ENCODE data around the gene EME1.

Gene EME1

DNA sequence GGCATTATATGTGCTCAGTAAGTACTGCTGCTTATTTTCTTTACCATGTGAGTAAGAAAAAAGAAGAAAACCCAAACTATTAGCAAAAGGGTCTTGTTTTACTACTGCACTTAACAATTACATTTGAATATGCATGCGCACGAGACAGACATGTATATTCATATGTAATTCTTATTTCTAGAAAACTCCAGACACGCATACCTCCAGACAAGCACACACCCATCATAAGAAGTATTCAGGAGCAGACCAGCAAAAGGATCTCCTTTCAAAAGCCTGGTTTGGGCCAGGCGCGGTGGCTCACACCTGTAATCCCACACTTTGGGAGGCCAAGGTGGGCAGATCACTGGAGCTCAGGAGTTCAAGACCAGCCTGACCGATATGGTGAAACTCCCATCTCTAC is 16.5 kb downstream of the EME1 start:
- DNase-seq (ENCODE audit: low read depth) = no peak
- no peak overlapping the region for H3K4me3 ChIP-seq (ENCODE audit: low read depth, low read length)
- TF ChIP-seq, protein P1, sequence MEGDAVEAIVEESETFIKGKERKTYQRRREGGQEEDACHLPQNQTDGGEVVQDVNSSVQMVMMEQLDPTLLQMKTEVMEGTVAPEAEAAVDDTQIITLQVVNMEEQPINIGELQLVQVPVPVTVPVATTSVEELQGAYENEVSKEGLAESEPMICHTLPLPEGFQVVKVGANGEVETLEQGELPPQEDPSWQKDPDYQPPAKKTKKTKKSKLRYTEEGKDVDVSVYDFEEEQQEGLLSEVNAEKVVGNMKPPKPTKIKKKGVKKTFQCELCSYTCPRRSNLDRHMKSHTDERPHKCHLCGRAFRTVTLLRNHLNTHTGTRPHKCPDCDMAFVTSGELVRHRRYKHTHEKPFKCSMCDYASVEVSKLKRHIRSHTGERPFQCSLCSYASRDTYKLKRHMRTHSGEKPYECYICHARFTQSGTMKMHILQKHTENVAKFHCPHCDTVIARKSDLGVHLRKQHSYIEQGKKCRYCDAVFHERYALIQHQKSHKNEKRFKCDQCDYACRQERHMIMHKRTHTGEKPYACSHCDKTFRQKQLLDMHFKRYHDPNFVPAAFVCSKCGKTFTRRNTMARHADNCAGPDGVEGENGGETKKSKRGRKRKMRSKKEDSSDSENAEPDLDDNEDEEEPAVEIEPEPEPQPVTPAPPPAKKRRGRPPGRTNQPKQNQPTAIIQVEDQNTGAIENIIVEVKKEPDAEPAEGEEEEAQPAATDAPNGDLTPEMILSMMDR (conservative IDR thresholded peaks at IDR 0.05; ENCODE audit: low read depth, low read length) = no peak

DNA sequence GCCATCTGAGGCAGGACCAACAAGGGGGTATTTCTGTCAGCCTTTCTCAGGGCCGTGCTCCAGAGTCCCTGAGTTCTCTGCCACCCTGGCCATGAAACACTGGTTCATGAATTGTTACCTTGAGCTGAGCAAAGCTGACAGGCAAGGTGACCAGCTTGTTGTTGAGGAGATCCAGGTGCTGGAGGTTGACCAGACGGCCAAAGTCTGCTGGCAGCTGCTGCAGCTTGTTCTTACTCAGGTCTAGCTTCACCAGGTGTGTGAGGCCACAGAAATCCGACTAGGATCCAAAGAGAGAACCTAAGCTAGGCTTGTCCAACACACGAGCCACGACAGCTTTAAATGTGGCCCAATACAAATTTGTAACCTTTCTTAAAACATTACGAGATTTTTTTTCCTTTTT is 19.6 kb downstream of the EME1 start:
- TF ChIP-seq, protein P1 (conservative IDR thresholded peaks at IDR 0.05; ENCODE audit: low read depth, low read length) = no peak

DNA sequence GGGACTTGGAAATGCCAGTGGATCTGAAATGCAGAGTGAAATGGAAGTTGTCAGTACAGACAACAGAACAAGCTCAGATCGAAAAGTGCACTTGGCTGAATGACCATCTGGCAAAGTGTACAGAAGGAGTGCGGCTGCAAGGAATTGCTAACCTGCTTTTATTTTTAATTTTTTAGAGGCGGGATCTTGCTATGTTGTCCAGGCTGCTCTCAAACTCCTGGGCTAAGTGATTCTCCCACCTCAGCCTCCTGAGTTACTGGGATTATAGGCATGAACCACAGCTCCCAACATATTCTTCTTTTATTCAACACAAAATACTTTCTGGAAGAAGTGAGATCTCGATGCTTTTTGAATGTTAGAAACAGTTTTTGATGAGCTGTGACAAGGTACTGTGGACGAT is 20.7 kb downstream of the EME1 start:
- no peak overlapping the region for H3K4me3 ChIP-seq (ENCODE audit: low read depth, low read length)
- no peak for DNase-seq (ENCODE audit: low read depth)
- TF ChIP-seq, protein P1 (conservative IDR thresholded peaks at IDR 0.05; ENCODE audit: low read depth, low read length) = no peak

More for the DNA sequence above, 19.6 kb downstream of the EME1 start:
- no peak overlapping the region for H3K4me3 ChIP-seq (ENCODE audit: low read depth, low read length)
- DNase-seq (ENCODE audit: low read depth) = no peak

DNA sequence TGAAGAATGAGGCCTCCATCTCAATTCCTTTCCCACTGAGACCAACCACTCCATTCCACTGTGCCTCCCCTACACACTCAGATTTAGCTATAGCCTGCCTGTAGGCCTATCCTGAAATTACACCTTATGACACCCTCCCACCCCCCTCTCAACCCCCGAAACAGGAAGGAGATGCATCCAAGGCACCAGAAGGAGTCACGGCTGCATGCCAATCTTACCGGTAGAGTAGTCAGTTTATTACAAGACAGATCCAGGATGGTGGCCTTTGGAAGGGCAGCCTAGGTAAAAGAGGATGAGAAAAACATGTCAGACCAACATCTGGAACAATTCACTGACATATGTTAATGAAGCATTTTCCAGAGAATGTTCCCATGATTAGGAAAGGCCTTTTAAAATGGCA is 21.7 kb downstream of the EME1 start:
- DNase-seq (ENCODE audit: low read depth) = no peak
- TF ChIP-seq, protein P1 (conservative IDR thresholded peaks at IDR 0.05; ENCODE audit: low read depth, low read length) = no peak
- peak overlapping the region; percentile 16 for H3K4me3 ChIP-seq (ENCODE audit: low read depth, low read length)

DNA sequence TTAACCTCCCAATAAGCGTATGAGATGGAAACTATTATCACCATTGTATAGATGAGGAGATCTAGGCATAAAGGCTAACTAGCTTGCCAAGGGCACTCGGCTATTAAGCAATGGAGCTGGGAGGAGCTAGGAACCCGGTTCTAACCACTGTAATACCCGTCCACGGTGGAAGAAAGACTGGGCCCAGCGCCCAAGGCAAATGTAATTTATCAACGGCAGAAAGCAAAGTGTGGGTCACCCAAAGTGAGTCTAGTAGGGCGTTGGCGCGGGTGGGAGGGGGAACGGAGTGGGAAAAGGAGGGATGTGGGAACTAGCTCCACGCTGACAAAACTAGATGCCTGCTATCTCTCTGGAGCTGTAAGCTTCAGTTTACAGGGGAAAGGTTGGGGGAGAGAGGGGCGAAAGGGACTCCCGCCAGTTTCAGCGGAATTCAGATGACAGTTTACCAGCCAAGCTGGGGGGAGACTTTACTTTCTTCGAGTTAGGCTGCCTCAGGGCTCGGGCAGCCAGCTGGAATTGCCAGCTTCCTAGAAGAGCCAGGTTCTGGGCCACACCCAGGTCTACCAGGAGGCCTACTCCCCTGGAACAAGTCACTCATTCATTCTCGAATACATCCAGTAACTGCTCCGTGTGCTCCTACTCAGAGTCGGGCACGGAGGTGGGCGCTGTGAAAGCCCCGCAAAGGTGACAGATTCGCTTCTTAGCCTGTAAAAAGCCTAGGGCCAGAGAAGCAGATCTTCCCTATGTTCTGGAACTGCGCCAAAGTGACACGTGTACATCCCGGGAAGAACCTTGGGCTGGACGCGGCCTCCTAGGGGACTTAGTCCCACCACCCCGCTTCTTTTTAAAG is 23.5 kb downstream of the EME1 start:
- TF ChIP-seq, protein P1 (conservative IDR thresholded peaks at IDR 0.05; ENCODE audit: low read depth, low read length) = no peak
- DNase-seq (ENCODE audit: low read depth) = peak; percentile 65
- H3K4me3 ChIP-seq (ENCODE audit: low read depth, low read length) = peak overlapping the region; percentile 99

DNA sequence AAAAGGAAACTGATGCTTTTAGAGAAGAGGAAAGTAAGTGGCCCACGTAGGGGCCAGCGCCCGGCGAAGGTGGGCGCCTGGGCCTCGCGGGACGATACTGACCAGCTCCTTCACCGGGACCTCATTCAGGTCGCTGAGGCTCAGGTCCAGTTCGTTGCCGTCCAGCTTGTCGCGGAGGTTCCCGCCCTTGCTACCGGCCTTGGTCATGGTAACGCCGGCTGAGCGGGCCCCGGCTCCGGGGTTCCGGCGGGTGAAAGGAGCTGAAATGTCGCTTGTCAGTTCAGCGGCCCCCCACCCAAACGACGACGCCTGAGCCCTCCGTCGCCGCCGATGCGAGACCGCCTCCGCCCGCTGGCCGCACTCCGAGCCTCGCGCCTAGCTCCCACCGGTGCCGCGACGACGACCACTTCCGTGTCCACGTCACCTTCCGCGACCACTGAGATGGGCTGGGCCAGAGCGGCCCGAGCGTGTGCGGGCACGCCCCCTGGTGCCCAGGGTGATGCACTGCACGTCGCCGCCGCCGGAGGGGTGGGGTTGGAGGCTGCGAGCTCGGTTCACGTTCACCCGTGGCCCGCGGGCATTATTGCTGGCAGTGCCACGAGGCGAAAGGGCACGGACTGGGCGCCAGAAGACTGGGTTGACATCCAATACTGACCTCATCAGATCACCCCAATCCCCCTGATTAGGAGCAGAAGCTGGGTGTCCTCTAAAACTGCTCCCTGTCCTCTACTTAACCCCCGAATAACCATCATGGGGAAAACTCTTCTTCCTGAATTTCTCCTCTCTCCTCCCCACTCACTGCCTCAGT is 24.3 kb downstream of the EME1 start, which contains the start of gene LRRC59:
Gene LRRC59, minus strand, starts transcription at position 413 of the 808 bp plus-strand sequence. Its CDS starts 206 bp downstream, at position 207.
- TF ChIP-seq, protein P1 (conservative IDR thresholded peaks at IDR 0.05; ENCODE audit: low read depth, low read length) = peak; percentile 85
- DNase-seq (ENCODE audit: low read depth) = peak; percentile 87
- H3K4me3 ChIP-seq (ENCODE audit: low read depth, low read length) = peak within 1 kb of the TSS; percentile 99

Measured in choroid plexus epithelial cell (primary cell).